Panc1 (cell line): ENCODE data around the gene GLG1. TPM values are rescaled to one million over a fixed set of nuclear protein-coding genes. Genes with fewer than 3 reads are reported as not detected.

Experiments
- ATAC-seq: fragments of 200-7000 bp; cut with Tn5 transposase; 2 replicates; pipeline ENCODE4 v1.9.1; 2020; ENCODE audit warnings: mild to moderate bottlenecking, moderate library complexity
- BruUV-seq: library from RNA; stranded (reverse); fragments of 400-500 nt; replicated peaks from 2 replicates; lab custom pipeline; 2021; lab: Mats Ljungman, UMichigan
- CTCF ChIA-PET: fragments of 300-600 bp; sonication (Branson Sonifier 250); formaldehyde crosslinking; loops from one replicate; lab custom pipeline; 2022; ENCODE audit warnings: antibody characterized with exemption; lab: Charles Lee
- POLR2A ChIA-PET: fragments of 300-600 bp; sonication (Branson Sonifier 250); formaldehyde crosslinking; loops from one replicate; lab custom pipeline; 2022; ENCODE audit warnings: antibody characterized with exemption; lab: Charles Lee
- DNase-seq: peaks from one replicate; pipeline ENCODE4 v3.0.0-alpha.2; 2010; ENCODE audit warnings: low read depth, low spot score
- H3K27ac ChIP-seq: 2 replicates; pipeline ENCODE4 v1.5.1; 2011; ENCODE audit warnings: mild to moderate bottlenecking, low read length, inconsistent platforms
- H3K27me3 ChIP-seq: fragments of 200-500 bp; sonication (Bioruptor generic); 2 replicates; pipeline ENCODE4 v1.6.0; 2014; ENCODE audit warnings: low read length, inconsistent platforms; ENCODE audit not compliant: control insufficient read depth, insufficient read depth
- H3K36me3 ChIP-seq: fragments of 200-500 bp; sonication (Bioruptor generic); 2 replicates; pipeline ENCODE4 v1.5.1; 2014; ENCODE audit warnings: inconsistent platforms, mild to moderate bottlenecking, low read length, moderate library complexity; ENCODE audit not compliant: control insufficient read depth, insufficient read depth
- H3K4me1 ChIP-seq: 2 replicates; pipeline ENCODE4 v1.5.1; 2011; ENCODE audit warnings: inconsistent platforms, mild to moderate bottlenecking, low read length, moderate library complexity; ENCODE audit not compliant: control insufficient read depth, insufficient read depth
- H3K4me3 ChIP-seq, 2 experiments: 2 replicates each; pipeline ENCODE4 v1.5.1; 2011 to 2012; ENCODE audit warnings: low read depth in 2 of 2, low read length in 2 of 2, mild to moderate bottlenecking in 2 of 2, inconsistent platforms in 1 of 2, moderate library complexity in 1 of 2
- H3K9me3 ChIP-seq: fragments of 200-500 bp; sonication (Bioruptor generic); 2 replicates; pipeline ENCODE4 v1.5.1; 2014; ENCODE audit warnings: low read depth, mild to moderate bottlenecking, inconsistent platforms, low read length, moderate library complexity; ENCODE audit not compliant: control insufficient read depth, insufficient read depth
- CTCF ChIP-seq: fragments of 450-650 bp; IDR thresholded peaks from 2 replicates; pipeline ENCODE4 v1.5.1; 2017; ENCODE audit warnings: mild to moderate bottlenecking
- POLR2AphosphoS5 ChIP-seq: IDR thresholded peaks from 2 replicates; pipeline ENCODE4 v1.6.1; 2012; ENCODE audit warnings: mild to moderate bottlenecking, low read depth, low read length, moderate library complexity
- REST ChIP-seq, 2 experiments: IDR thresholded peaks; 2 replicates each; pipeline ENCODE4 v1.6.1; 2011 to 2012; ENCODE audit warnings: low read depth in 2 of 2, control low read depth in 1 of 2, low read length in 1 of 2, mild to moderate bottlenecking in 1 of 2, moderate library complexity in 1 of 2; ENCODE audit not compliant: insufficient read depth in 1 of 2
- SIN3A ChIP-seq: IDR thresholded peaks from 2 replicates; pipeline ENCODE4 v1.6.1; 2012; ENCODE audit warnings: low read depth, mild to moderate bottlenecking, low read length, moderate library complexity, borderline replicate concordance; ENCODE audit not compliant: insufficient read depth
- TCF7L2 ChIP-seq: IDR thresholded peaks from 2 replicates; pipeline ENCODE4 v1.6.1; 2011; ENCODE audit warnings: mild to moderate bottlenecking, low read depth, low read length, inconsistent platforms
- in situ Hi-C: cut with HindIII; loops from 2 replicates; pipeline ENCODE4 v1.10.0; 2016; ENCODE audit warnings: low sequenced_read_pairs, low pct_unique_long_range_greater_than_20kb
- intact Hi-C: fragments of 100-400 bp; cut with micrococcal nuclease; formaldehyde crosslinking; loops from one replicate; pipeline ENCODE4 v1.10.0; 2022; ENCODE audit not compliant: unreplicated experiment
- total RNA-seq: library from RNA; stranded (reverse); gene quantifications from one replicate; pipeline ENCODE4 v1.2.1, GENCODE V29; 2021; ENCODE audit not compliant: unreplicated experiment

Gene GLG1
- total RNA-seq, 1 experiment from 2014 or later: 75.9 TPM

GRCh38 chr16:74558873-74559272 is 48.0 kb downstream of the GLG1 start:
- Histone ChIP-seq H3K27me3 (no peaks in the 10 kb centered on the region), H3K4me1 (no peaks in the 10 kb centered on the region), H3K9me3 (no peaks in the 10 kb centered on the region), H3K36me3 (no peaks in the 10 kb centered on the region), H3K4me3 (no peak overlapping the region), H3K27ac (no peak overlapping the region)
- TF ChIP-seq REST (IDR thresholded peaks at IDR 0.05; ENCODE audit: insufficient read depth in 1 of 2, low read depth in 2 of 2, low read length in 1 of 2) (no peak), SIN3A (no peak), TCF7L2 (no peak), POLR2AphosphoS5 (no peak), CTCF (no peak)
- in situ Hi-C loops (no loop called here), intact Hi-C loops (no loop called here)
- POLR2A ChIA-PET: interaction anchor here (0.5 kb wide), 1 partner anchor 111 kb away, joined by 16 read pairs; no protein-coding TSS in a partner anchor
- no TSS peak for BruUV-seq
- CTCF ChIA-PET: no interaction called here
- ATAC-seq (no peak), DNase-seq (no peak)

DNA sequence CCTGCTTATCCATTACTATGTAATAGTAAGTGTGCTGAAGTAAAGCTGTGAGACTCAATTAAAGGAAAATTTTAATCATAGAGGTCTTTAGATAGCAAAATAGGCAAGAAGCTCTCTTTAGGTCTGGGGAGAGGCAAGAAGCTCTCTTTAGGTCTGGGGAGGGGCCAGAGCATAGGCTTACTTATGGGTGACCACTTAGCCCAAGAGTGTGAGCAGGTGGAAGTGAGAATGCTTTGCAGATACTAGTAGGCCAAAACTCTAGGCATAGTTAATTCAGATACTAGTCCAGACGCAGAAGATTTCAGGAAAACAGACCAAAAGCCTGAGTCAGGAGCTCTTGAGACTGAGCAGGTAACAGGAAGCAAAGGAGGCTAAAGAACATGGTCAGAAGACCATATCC is 49.6 kb downstream of the GLG1 start:
- TF ChIP-seq CTCF (no peak), POLR2AphosphoS5 (no peak), TCF7L2 (no peak), REST (IDR thresholded peaks at IDR 0.05; ENCODE audit: insufficient read depth in 1 of 2, low read depth in 2 of 2, low read length in 1 of 2) (no peak), SIN3A (no peak)
- DNase-seq (no peak), ATAC-seq (no peak)
- in situ Hi-C loops: no loop called here
- intact Hi-C loops: no loop called here
- ChIA-PET POLR2A (no interaction called here), CTCF (no interaction called here)
- H3K4me3 ChIP-seq: no peak overlapping the region
- H3K4me1 ChIP-seq: no peaks in the 10 kb centered on the region
- no peaks in the 10 kb centered on the region for H3K27me3 ChIP-seq
- no peak overlapping the region for H3K27ac ChIP-seq
- no peaks in the 10 kb centered on the region for H3K9me3 ChIP-seq
- H3K36me3 ChIP-seq: no peaks in the 10 kb centered on the region
- no TSS peak for BruUV-seq
